GM21619 (cell line): ENCODE measurements around the gene ERF.
"Not testable (repeated sequence)": the region's sequence is repeated elsewhere in the genome, so short reads cannot be mapped to it uniquely, and the experiment has no call there.

Experiments
- ATAC-seq: cut with Tn5 transposase; IDR thresholded peaks from one replicate; pipeline ENCODE4 v1.9.1; 2021; ENCODE audit not compliant: unreplicated experiment

Gene ERF

GRCh38 chr19:42275517-42275916 lies 20.6 kb upstream of the ERF start:
- no peak for ATAC-seq

- ATAC-seq = no peak
These were observed 20.2 kb upstream of the ERF start for GRCh38 chr19:42275103-42275502.

- ATAC-seq = no peak
These were observed 19.2 kb upstream of the ERF start for GRCh38 chr19:42274065-42274682.

GRCh38 chr19:42273407-42274064 lies 18.6 kb upstream of the ERF start:
- ATAC-seq = no peak

- ATAC-seq = no peak
These were observed 18.1 kb upstream of the ERF start for GRCh38 chr19:42272989-42273406.

- no peak for ATAC-seq
These were observed 17.6 kb upstream of the ERF start for GRCh38 chr19:42272535-42272897.

- no peak for ATAC-seq
These were observed 17.1 kb upstream of the ERF start for GRCh38 chr19:42271861-42272534.

GRCh38 chr19:42271045-42271419 lies 16.1 kb upstream of the ERF start:
- no peak for ATAC-seq

GRCh38 chr19:42270346-42271044 lies 15.6 kb upstream of the ERF start:
- no peak for ATAC-seq

GRCh38 chr19:42269478-42270345 lies 14.8 kb upstream of the ERF start:
- no peak for ATAC-seq

GRCh38 chr19:42268704-42269477 lies 14.0 kb upstream of the ERF start, which contains the start of gene CIC:
Gene CIC, plus strand, starts transcription at chr19:42269252. Its CDS starts 2,532 bp downstream, at chr19:42271784.
- ATAC-seq = peak; percentile 71

- peak; percentile 48 for ATAC-seq
These were observed 13.3 kb upstream of the ERF start for GRCh38 chr19:42268142-42268703.

- ATAC-seq = no peak
These were observed 12.8 kb upstream of the ERF start for GRCh38 chr19:42267644-42268141.

- ATAC-seq = not testable (repeated sequence)
These were observed 12.1 kb upstream of the ERF start for GRCh38 chr19:42266928-42267603.

GRCh38 chr19:42266105-42266504 lies 11.2 kb upstream of the ERF start:
- ATAC-seq = not testable (repeated sequence)

- ATAC-seq = no peak
These were observed 6.8 kb upstream of the ERF start for GRCh38 chr19:42261763-42262162.

- not testable (repeated sequence) for ATAC-seq
These were observed 2.9 kb upstream of the ERF start for GRCh38 chr19:42257842-42258241.

- no peak for ATAC-seq
These were observed 1.1 kb upstream of the ERF start for GRCh38 chr19:42255766-42256745.
